ENCODE results near the gene SMIM26.

DNA sequence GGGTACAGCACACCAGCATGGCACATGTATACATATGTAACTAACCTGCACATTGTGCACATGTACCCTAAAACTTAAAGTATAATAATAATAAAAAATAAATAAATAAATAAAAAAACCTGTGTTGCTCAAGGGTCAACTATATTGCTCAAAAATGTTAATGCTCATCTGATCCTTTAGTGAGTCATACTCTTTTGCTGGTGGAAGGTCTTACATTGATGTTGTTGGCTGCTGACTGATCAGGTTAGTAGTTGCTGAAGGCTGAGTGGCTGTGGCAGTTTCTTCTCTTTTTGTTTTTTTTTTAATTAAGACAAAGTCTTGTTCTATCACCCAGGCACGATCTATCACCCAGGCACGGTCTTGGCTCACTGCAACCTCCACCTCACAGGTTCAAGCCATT lies 29.6 kb upstream of the SMIM26 start:
- TF ChIP-seq TBL1XR1 (IDR thresholded peaks at IDR 0.05; ENCODE audit: borderline replicate concordance, low read length, partially characterized antibody) = no peak
- TF ChIP-seq SALL2 (CRISPR knock-in tag; IDR thresholded peaks at IDR 0.05) = no peak
- no peak for TF ChIP-seq ZBTB43 (CRISPR knock-in tag; conservative IDR thresholded peaks at IDR 0.05)
- no peak for TF ChIP-seq FOXM1 (CRISPR knock-in tag; IDR thresholded peaks at IDR 0.05)
- TF ChIP-seq, protein P1, sequence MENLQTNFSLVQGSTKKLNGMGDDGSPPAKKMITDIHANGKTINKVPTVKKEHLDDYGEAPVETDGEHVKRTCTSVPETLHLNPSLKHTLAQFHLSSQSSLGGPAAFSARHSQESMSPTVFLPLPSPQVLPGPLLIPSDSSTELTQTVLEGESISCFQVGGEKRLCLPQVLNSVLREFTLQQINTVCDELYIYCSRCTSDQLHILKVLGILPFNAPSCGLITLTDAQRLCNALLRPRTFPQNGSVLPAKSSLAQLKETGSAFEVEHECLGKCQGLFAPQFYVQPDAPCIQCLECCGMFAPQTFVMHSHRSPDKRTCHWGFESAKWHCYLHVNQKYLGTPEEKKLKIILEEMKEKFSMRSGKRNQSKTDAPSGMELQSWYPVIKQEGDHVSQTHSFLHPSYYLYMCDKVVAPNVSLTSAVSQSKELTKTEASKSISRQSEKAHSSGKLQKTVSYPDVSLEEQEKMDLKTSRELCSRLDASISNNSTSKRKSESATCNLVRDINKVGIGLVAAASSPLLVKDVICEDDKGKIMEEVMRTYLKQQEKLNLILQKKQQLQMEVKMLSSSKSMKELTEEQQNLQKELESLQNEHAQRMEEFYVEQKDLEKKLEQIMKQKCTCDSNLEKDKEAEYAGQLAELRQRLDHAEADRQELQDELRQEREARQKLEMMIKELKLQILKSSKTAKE (CRISPR knock-in tag; IDR thresholded peaks at IDR 0.05; ENCODE audit: borderline replicate concordance) = no peak
- no peak for TF ChIP-seq YY1 (IDR thresholded peaks at IDR 0.05; ENCODE audit: insufficient read depth, insufficient replicate concordance, low read depth, low read length)
- no peak for TF ChIP-seq ZNF251 (CRISPR knock-in tag; IDR thresholded peaks at IDR 0.05)
- TF ChIP-seq HNRNPK (IDR thresholded peaks at IDR 0.05; ENCODE audit: low read depth, low read length, poor library complexity, severe bottlenecking) = no peak

All from HepG2 (cell line).